GM21576 (cell line): ENCODE results near the gene IQUB.
"Not testable (repeated sequence)": the region's sequence is repeated elsewhere in the genome, so short reads cannot be mapped to it uniquely, and the experiment has no call there.

Experiments used
- ATAC-seq: cut with Tn5 transposase; IDR thresholded peaks from one replicate; pipeline ENCODE4 v1.9.1; 2021; ENCODE audit warnings: mild to moderate bottlenecking, moderate library complexity; ENCODE audit not compliant: unreplicated experiment

Gene IQUB

GRCh38 chr7:123494193-123494796 is 40.1 kb downstream of the IQUB start:
- ATAC-seq = peak; percentile 65

GRCh38 chr7:123492485-123492884 is 41.9 kb downstream of the IQUB start:
- ATAC-seq = peak; percentile 77

GRCh38 chr7:123485721-123486120 is 48.7 kb downstream of the IQUB start:
- no peak for ATAC-seq

GRCh38 chr7:123485187-123485586 is 49.2 kb downstream of the IQUB start:
- no peak for ATAC-seq

- no peak for ATAC-seq
Measured at GRCh38 chr7:123484199-123484598, 50.2 kb downstream of the IQUB start.

- no peak for ATAC-seq
Measured at GRCh38 chr7:123480107-123480506, 54.3 kb downstream of the IQUB start.

GRCh38 chr7:123478056-123478455 is 56.3 kb downstream of the IQUB start:
- not testable (repeated sequence) for ATAC-seq

GRCh38 chr7:123472750-123473445 is 61.5 kb downstream of the IQUB start:
- ATAC-seq = no peak

GRCh38 chr7:123472327-123472726 is 62.1 kb downstream of the IQUB start:
- ATAC-seq = no peak

GRCh38 chr7:123468303-123468702 is 66.1 kb downstream of the IQUB start:
- no peak for ATAC-seq

GRCh38 chr7:123463890-123464289 is 70.5 kb downstream of the IQUB start:
- no peak for ATAC-seq

GRCh38 chr7:123460616-123461015 is 73.8 kb downstream of the IQUB start:
- ATAC-seq = no peak

GRCh38 chr7:123455965-123456470 is 78.4 kb downstream of the IQUB start:
- no peak for ATAC-seq

GRCh38 chr7:123440101-123440548 is 94.3 kb downstream of the IQUB start:
- ATAC-seq = no peak

- ATAC-seq = no peak
Measured at GRCh38 chr7:123439191-123439590, 95.2 kb downstream of the IQUB start.

- ATAC-seq = no peak
Measured at GRCh38 chr7:123437447-123437995, 96.9 kb downstream of the IQUB start.

GRCh38 chr7:123435080-123435700 is 99.2 kb downstream of the IQUB start:
- ATAC-seq = no peak

GRCh38 chr7:123433665-123434064 is 100.7 kb downstream of the IQUB start:
- no peak for ATAC-seq

- no peak for ATAC-seq
Measured at GRCh38 chr7:123432601-123433000, 101.8 kb downstream of the IQUB start.

GRCh38 chr7:123431075-123431614 is 103.2 kb downstream of the IQUB start:
- ATAC-seq = no peak

GRCh38 chr7:123425246-123425645 is 109.1 kb downstream of the IQUB start:
- ATAC-seq = no peak
